Skeletal muscle tissue (tissue), 4 donors: ENCODE measurements around the gene FLOT2. TPM values are rescaled to one million over a fixed set of nuclear protein-coding genes. Genes with fewer than 3 reads are reported as not detected.
A peak's percentile ranks its signal among the peaks of the same experiment; 100 is the strongest.
"Not testable (repeated sequence)": the region's sequence is repeated elsewhere in the genome, so short reads cannot be mapped to it uniquely, and the experiment has no call there.

Experiments
- H3K27ac ChIP-seq: one replicate; pipeline ENCODE4 v1.7.0; 2013; ENCODE audit warnings: mild to moderate bottlenecking, low read depth, low read length, inconsistent platforms
- H3K27me3 ChIP-seq, 3 donors: one replicate each; pipeline ENCODE4 v1.7.0; 2013; ENCODE audit warnings: low read length in 3 of 3; ENCODE audit not compliant: control insufficient read depth in 3 of 3, insufficient read depth in 3 of 3
- H3K36me3 ChIP-seq, 3 donors: one replicate each; pipeline ENCODE4 v1.7.0; 2013; ENCODE audit warnings: low read length in 3 of 3; ENCODE audit not compliant: control insufficient read depth in 3 of 3, insufficient read depth in 3 of 3
- H3K4me1 ChIP-seq, 3 donors: one replicate each; pipeline ENCODE4 v1.7.0; 2013; ENCODE audit warnings: low read length in 3 of 3, mild to moderate bottlenecking in 3 of 3; ENCODE audit not compliant: control insufficient read depth in 3 of 3, insufficient read depth in 3 of 3
- H3K4me3 ChIP-seq, 3 donors: one replicate each; pipeline ENCODE4 v1.7.0; 2013; ENCODE audit warnings: low read length in 3 of 3
- H3K9ac ChIP-seq, 3 donors: one replicate each; pipeline ENCODE4 v1.7.0; 2013; ENCODE audit warnings: low read length in 3 of 3, mild to moderate bottlenecking in 3 of 3, moderate library complexity in 2 of 3, low read depth in 1 of 3
- H3K9me3 ChIP-seq, 3 donors: one replicate each; pipeline ENCODE4 v1.7.0; 2013; ENCODE audit warnings: low read length in 3 of 3; ENCODE audit not compliant: control insufficient read depth in 3 of 3
- total RNA-seq: library from RNA; depleted of rRNA; stranded (reverse); fragments of >200 nt; gene quantifications from one replicate; pipeline ENCODE4 v1.2.3, GENCODE V29; 2014
- donor health status: Osteomylitis.

Gene FLOT2
- total RNA-seq, 1 donor from 2014 or later, result 25.6 TPM

GRCh38 chr17:28906706-28907438 is 9.3 kb upstream of the FLOT2 start:
- no peak overlapping the region for H3K4me3 ChIP-seq
- H3K9me3 ChIP-seq, result no peaks in the 10 kb centered on the region
- peaks cover 52 to 57% (median 57%) of the 10 kb centered on the region in 3 donors for H3K36me3 ChIP-seq
- no peak overlapping the region for H3K9ac ChIP-seq
- peaks cover 18 to 28% (median 22%) of the 10 kb centered on the region in 3 donors for H3K4me1 ChIP-seq
- no peak overlapping the region for H3K27ac ChIP-seq
- no peaks in the 10 kb centered on the region for H3K27me3 ChIP-seq

DNA sequence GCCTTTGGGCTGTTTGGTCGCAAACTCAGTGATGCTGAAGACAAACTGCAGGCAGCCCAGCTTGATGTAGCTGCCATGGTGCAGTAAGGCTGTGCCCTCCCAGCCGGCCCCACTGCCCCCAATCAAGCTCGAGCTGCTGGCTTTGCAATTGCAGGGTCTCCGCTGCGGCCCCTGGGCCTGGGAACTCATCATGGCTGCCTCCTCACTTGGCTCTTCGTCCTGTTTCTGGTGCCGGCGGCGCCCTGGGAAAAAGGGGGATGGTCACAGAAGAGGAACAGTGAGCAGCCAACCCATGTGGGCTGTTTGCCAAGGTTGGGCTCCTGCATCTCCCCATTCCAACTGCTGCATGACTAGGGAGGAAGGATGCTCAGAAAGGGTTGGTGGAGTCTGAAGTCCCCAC is 8.7 kb upstream of the FLOT2 start:
- Histone ChIP-seq H3K27me3 (no peaks in the 10 kb centered on the region), H3K4me3 (no peak overlapping the region), H3K36me3 (peaks cover 46 to 51% (median 51%) of the 10 kb centered on the region in 3 donors), H3K9ac (no peak overlapping the region), H3K4me1 (peaks cover 18 to 30% (median 23%) of the 10 kb centered on the region in 3 donors), H3K27ac (no peak overlapping the region), H3K9me3 (no peaks in the 10 kb centered on the region)

DNA sequence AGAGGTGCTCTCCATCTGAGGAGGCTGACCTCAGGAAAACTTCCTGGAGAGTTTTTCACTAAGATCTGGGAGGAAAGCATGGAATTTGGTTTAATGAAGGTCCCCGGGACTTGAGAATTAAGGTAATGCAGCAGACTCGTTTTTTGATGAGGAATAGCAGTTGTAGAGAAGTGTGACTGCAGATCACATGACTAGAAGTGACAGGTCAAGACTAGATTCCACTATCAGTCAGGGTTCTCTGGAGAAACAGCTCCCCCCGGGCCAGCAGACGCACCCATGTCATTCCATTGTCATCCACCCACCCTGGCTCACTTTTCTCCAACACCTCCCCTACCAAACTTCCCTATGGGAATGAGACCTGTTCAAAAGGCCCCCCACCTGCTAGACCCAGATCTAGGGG is 7.3 kb upstream of the FLOT2 start:
- H3K4me3 ChIP-seq, result no peak overlapping the region
- H3K4me1 ChIP-seq, result peaks cover 18 to 30% (median 23%) of the 10 kb centered on the region in 3 donors

GRCh38 chr17:28903546-28903841 is 6.0 kb upstream of the FLOT2 start:
- H3K9me3 ChIP-seq, H3K27ac ChIP-seq, H3K27me3 ChIP-seq: not testable (repeated sequence)
- H3K4me3 ChIP-seq, result peak overlapping the region; percentile 59 to 81 (median 63)
- H3K36me3 ChIP-seq, result peaks cover 21 to 28% (median 24%) of the 10 kb centered on the region in 3 donors
- peak overlapping the region in 1 of 3 donors; percentile 82 for H3K9ac ChIP-seq
- H3K4me1 ChIP-seq, result peaks cover 13 to 26% (median 15%) of the 10 kb centered on the region in 3 donors

More for the DNA sequence above, 7.3 kb upstream of the FLOT2 start:
- Histone ChIP-seq H3K27ac (no peak overlapping the region), H3K9ac (no peak overlapping the region), H3K36me3 (peaks cover 31 to 39% (median 37%) of the 10 kb centered on the region in 3 donors), H3K9me3 (no peaks in the 10 kb centered on the region), H3K27me3 (no peaks in the 10 kb centered on the region)

DNA sequence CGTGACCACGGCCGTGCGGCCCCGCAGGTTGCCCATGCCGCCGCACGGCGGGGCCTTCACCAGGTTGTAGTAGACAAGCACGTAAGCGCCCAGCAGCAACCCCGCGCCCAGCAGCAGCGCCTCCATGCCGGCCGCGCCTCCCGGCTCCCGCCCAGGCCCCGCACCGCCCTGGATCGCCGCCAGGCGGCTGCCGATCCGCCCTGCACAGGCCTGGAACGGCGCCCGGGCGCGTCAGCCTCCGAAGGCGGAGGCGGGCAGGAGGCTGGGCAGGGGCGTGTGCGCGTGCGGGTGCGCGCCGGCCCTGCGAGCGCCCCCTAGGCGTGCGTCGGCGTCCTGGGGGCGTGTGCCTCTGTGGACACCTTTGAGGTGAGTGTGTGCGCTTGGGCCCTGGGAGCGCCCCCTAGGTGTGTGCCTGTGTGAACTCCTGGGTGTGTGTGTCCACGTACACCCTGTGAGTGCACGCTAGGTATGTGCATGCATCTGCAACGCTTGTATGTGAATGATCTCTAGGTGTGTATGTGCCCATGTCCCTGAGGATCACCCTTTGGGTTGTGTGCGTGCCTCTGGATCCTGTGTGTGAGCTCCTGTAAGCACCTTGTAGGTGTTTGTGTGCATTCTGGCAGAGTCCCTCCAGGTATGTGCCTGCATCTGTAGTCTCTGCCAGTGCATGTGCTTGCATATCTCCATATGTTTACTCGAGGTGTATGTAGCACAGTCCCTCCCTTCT is 5.4 kb upstream of the FLOT2 start, which contains the start of gene DHRS13:
Gene DHRS13 (minus strand): TSS at position 261 of the 727 bp plus-strand sequence. CDS start 135 bp downstream, at position 126.
- Histone ChIP-seq H3K9ac (peak within 1 kb of the TSS; percentile 64 to 82 (median 65)), H3K27ac (peak within 1 kb of the TSS; percentile 60), H3K4me1 (peaks cover 17 to 26% (median 18%) of the 10 kb centered on the region in 3 donors)

DNA sequence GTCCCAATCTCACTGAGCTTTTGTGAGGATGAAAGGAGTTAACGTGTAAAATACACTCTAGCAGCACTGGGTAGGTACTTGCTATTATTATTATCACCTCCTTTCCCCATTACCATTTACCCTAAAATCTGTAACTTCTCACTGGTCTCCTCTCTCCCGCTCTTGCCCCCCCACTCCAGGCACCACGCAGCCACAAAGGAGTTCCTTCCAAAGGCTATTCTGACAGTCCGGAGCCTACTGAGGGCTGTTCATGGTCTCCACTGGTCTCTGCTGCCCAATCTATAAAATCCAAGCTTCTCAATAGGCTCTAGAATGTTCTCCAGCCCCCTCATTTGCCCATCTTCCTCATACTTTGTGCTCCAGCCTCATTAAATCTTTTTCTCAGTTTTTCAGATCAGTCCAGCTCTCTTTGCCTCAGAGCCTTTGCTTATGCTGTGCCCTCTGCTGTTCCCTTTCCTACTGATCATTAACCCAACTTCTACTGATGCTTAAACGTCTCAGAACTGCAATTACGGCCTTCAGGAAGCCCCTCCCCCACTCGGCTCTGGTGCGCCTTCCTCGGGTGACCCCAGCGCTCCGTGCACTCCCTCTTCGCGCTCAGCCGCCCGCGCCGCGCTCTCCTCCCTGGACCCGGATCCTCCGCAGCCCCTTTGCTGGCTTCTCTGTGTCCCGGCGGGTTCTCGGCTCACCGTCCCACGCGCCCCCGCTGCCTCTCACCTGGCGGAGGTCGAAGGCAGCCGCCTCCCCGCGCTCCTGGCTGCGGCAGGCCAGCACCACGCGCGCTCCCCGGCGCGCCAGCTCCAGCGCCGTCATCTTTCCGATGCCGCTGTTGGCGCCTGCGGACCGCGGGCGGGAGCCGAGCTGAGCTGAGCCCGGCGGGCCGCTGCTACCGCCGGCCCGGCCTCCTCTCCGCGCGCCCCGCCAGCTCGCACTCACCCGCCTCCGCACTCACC is 4.6 kb upstream of the FLOT2 start:
- peak overlapping the region; percentile 60 for H3K27ac ChIP-seq
- H3K9ac ChIP-seq, result peak overlapping the region; percentile 64 to 82 (median 65)
- peak overlapping the region; percentile 63 to 81 (median 63) for H3K4me3 ChIP-seq
- H3K4me1 ChIP-seq, result peaks cover 21 to 30% (median 21%) of the 10 kb centered on the region in 3 donors
- H3K27me3 ChIP-seq, result no peaks in the 10 kb centered on the region
- H3K9me3 ChIP-seq, result no peaks in the 10 kb centered on the region
- H3K36me3 ChIP-seq, result peaks cover 9 to 15% (median 11%) of the 10 kb centered on the region in 3 donors

More for the DNA sequence above, 5.4 kb upstream of the FLOT2 start, which contains the start of gene DHRS13:
- Histone ChIP-seq H3K4me3 (peak within 1 kb of the TSS; percentile 63 to 81 (median 63)), H3K27me3 (no peaks in the 10 kb centered on the region), H3K36me3 (peaks cover 17 to 23% (median 19%) of the 10 kb centered on the region in 3 donors), H3K9me3 (no peaks in the 10 kb centered on the region)

GRCh38 chr17:28900986-28901726 is 3.6 kb upstream of the FLOT2 start:
- Histone ChIP-seq H3K4me3 (no peak overlapping the region), H3K36me3 (peaks cover 2 to 5% (median 3%) of the 10 kb centered on the region in 3 donors), H3K9ac (no peak overlapping the region), H3K4me1 (peaks cover 26 to 35% (median 28%) of the 10 kb centered on the region in 3 donors), H3K27me3 (no peaks in the 10 kb centered on the region), H3K27ac (no peak overlapping the region), H3K9me3 (no peaks in the 10 kb centered on the region)

- Histone ChIP-seq H3K36me3 (peaks cover 0 to 2% (median 0%) of the 10 kb centered on the region in 3 donors), H3K4me1 (peaks cover 26 to 41% (median 32%) of the 10 kb centered on the region in 3 donors), H3K27me3 (no peaks in the 10 kb centered on the region), H3K4me3 (no peak overlapping the region), H3K9ac (no peak overlapping the region), H3K27ac (no peak overlapping the region), H3K9me3 (no peaks in the 10 kb centered on the region)
Measured at GRCh38 chr17:28899212-28899815, 1.8 kb upstream of the FLOT2 start.
